ENCODE results near the gene WDR5. TPM values are rescaled to one million over a fixed set of nuclear protein-coding genes. Genes with fewer than 3 reads are reported as not detected.

Gene WDR5
- total RNA-seq, 2 donors from 2014 or later = 53.8 to 57.2 TPM

DNA sequence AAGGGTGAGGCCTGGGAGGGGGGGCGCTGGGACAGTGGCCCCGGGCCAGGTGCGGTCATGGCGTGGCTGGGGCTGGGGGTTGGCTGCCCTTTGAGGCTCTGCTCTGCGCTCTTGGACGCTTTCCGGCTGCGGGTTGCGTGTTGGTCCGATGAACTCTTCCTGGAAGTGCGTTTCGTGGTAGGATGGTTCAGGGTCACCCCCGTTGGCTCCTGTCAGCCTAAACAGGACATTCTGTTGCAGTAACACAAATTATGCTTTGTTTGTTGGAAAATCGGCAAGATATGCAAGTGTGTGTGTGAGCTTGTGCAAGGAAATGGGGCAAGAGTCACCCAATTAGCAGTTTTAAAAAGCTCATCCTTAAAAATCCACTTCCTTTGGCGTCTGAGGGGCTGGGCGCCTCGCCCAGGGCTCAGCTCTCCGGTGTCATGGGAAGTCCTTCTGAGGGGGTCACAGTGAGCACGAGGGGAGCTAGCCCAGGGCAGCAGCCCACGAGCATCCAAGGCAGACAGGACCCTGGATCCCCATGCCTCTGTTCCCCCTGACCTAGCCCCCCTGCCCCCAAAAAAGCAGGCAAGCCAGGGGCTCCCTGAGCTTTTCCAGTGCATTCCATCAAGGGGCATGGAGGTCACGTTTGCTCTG lies 50.7 kb downstream of the WDR5 start:
- no peaks in the 10 kb centered on the region for H3K9me3 ChIP-seq (ENCODE audit: control insufficient read depth, low read length)
- H3K4me1 ChIP-seq (ENCODE audit: control insufficient read depth, insufficient read depth, low read length) = no peaks in the 10 kb centered on the region
- 90 to 94% methylated on average over 13 to 21 of the region's 21 CpGs for WGBS, 2 experiments (ENCODE audit: insufficient coverage in 1 of 2, insufficient read length in 1 of 2)
- DNase-seq = peak; percentile 42
- Mint-ChIP-seq H3K36me3 (ENCODE audit: low read depth) (no peaks in the 10 kb centered on the region), H3K27me3 (ENCODE audit: insufficient read depth) (no peaks in the 10 kb centered on the region), H3K4me1 (no peaks in the 10 kb centered on the region), H3K27ac (no peak overlapping the region), H3K4me3 (no peak overlapping the region), H3K9me3 (peaks cover 5% of the 10 kb centered on the region)
- H3K9ac ChIP-seq (ENCODE audit: extremely low read depth, low read length, poor library complexity, severe bottlenecking) = no peak overlapping the region
- no peak overlapping the region for H3K27ac ChIP-seq (ENCODE audit: low read depth, low read length)
- no peaks in the 10 kb centered on the region for H3K27me3 ChIP-seq (ENCODE audit: control insufficient read depth, insufficient read depth, low read length, poor library complexity, severe bottlenecking)
- H3K4me3 ChIP-seq (ENCODE audit: low read length) = no peak overlapping the region
- H3K36me3 ChIP-seq (ENCODE audit: control insufficient read depth, insufficient read depth, low read length) = no peaks in the 10 kb centered on the region
- TF ChIP-seq CTCF (conservative IDR thresholded peaks at IDR 0.05) = no peak

DNA sequence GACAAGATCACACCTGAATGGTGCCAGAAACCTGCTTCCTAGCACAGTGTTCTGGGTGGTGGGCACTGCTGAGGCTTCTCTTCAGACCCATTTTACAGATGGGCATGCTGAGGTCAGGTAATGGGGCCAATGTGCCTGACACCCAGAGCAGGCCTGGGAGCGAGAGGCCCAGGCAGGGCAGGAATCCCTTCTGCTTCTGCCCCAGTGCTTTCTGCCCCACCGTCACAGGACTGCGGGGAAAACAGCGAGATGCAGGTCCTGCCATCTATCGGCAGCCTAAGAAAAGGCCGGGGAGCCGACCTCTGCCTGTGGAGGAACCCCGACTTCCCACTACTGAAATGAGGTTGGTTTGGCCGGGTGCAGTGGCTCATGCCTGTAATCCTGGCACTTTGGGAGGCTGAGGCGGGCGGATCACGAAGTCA lies 51.2 kb downstream of the WDR5 start:
- Histone ChIP-seq H3K27ac (ENCODE audit: low read depth, low read length) (no peak overlapping the region), H3K9me3 (ENCODE audit: control insufficient read depth, low read length) (no peaks in the 10 kb centered on the region), H3K4me1 (ENCODE audit: control insufficient read depth, insufficient read depth, low read length) (no peaks in the 10 kb centered on the region), H3K36me3 (ENCODE audit: control insufficient read depth, insufficient read depth, low read length) (no peaks in the 10 kb centered on the region), H3K27me3 (ENCODE audit: control insufficient read depth, insufficient read depth, low read length, poor library complexity, severe bottlenecking) (no peaks in the 10 kb centered on the region), H3K4me3 (ENCODE audit: low read length) (no peak overlapping the region), H3K9ac (ENCODE audit: extremely low read depth, low read length, poor library complexity, severe bottlenecking) (no peak overlapping the region)
- H3K27me3 Mint-ChIP-seq (ENCODE audit: insufficient read depth) = no peaks in the 10 kb centered on the region
- no peaks in the 10 kb centered on the region for H3K4me1 Mint-ChIP-seq
- peaks cover 5% of the 10 kb centered on the region for H3K9me3 Mint-ChIP-seq
- 89 to 90% methylated on average over 10 to 12 of the region's 12 CpGs for WGBS, 2 experiments (ENCODE audit: insufficient coverage in 1 of 2, insufficient read length in 1 of 2)
- TF ChIP-seq CTCF (conservative IDR thresholded peaks at IDR 0.05) = no peak
- no peak overlapping the region for H3K4me3 Mint-ChIP-seq
- H3K36me3 Mint-ChIP-seq (ENCODE audit: low read depth) = no peaks in the 10 kb centered on the region
- no peak for DNase-seq
- H3K27ac Mint-ChIP-seq = no peak overlapping the region

GRCh38 chr9:134187891-134188385 lies 52.1 kb downstream of the WDR5 start:
- WGBS, 2 experiments (ENCODE audit: insufficient coverage in 1 of 2, insufficient read length in 1 of 2) = 94 to 95% methylated on average over 11 to 12 of the region's 12 CpGs
- Histone ChIP-seq H3K4me1 (ENCODE audit: control insufficient read depth, insufficient read depth, low read length) (no peaks in the 10 kb centered on the region), H3K36me3 (ENCODE audit: control insufficient read depth, insufficient read depth, low read length) (no peaks in the 10 kb centered on the region), H3K9ac (ENCODE audit: extremely low read depth, low read length, poor library complexity, severe bottlenecking) (no peak overlapping the region), H3K9me3 (ENCODE audit: control insufficient read depth, low read length) (no peaks in the 10 kb centered on the region), H3K4me3 (ENCODE audit: low read length) (no peak overlapping the region), H3K27me3 (ENCODE audit: control insufficient read depth, insufficient read depth, low read length, poor library complexity, severe bottlenecking) (no peaks in the 10 kb centered on the region), H3K27ac (ENCODE audit: low read depth, low read length) (no peak overlapping the region)
- TF ChIP-seq CTCF (conservative IDR thresholded peaks at IDR 0.05) = no peak
- Mint-ChIP-seq H3K9me3 (no peaks in the 10 kb centered on the region), H3K4me1 (no peaks in the 10 kb centered on the region), H3K36me3 (ENCODE audit: low read depth) (no peaks in the 10 kb centered on the region), H3K4me3 (no peak overlapping the region), H3K27ac (no peak overlapping the region), H3K27me3 (ENCODE audit: insufficient read depth) (no peaks in the 10 kb centered on the region)
- peak; percentile 38 for DNase-seq
